SHP77 treated with DMSO at 0.1 percent for 48 hours (cell line): ENCODE results near the gene TLE1.

Experiments
- DNase-seq: peaks from one replicate; lab custom pipeline; 2025; lab: John Stamatoyannopoulos, UW

Gene TLE1

DNA sequence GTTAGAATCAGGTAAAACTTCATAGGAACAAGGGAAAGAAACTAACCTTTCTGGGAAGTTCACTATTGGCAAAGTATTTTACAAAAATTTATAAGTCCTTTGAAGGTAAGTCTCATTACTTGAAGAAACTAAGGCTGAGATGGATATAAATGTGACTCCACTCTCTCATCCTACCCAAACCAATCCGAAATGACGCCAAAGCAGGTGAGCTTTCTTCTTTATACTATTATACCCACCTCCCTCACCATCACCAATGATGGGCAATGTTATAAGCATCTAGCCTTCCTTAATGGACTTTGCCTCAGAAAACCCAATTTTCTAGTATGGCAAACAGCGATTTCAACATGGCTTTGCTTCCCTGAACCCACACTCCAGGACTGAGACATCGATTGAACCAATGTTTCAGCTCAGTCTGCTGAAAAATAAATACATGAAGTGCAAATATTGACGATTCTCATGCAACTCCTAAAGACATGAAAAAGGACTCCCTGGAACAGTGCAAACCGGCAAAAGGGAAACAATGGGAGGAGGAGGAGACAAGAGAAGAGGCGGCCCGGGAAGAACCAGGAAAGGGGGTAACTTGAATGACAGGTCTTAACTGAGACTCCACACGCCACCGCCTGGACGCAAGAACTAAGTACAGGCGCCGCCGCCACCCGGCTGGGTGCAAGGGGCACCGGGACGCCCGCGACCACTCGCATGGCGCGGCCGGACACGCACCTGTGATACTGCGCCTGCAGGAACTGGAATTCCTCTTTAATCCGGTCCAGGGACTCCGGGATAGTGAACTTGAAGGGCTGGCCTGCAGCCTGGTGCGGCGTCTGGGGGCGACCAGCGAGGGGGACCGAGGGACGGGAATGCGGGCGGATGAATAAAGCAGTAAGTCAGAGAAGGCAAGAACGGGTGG is 2.5 kb downstream of the TLE1 start:
- peak; percentile 11 for DNase-seq

DNA sequence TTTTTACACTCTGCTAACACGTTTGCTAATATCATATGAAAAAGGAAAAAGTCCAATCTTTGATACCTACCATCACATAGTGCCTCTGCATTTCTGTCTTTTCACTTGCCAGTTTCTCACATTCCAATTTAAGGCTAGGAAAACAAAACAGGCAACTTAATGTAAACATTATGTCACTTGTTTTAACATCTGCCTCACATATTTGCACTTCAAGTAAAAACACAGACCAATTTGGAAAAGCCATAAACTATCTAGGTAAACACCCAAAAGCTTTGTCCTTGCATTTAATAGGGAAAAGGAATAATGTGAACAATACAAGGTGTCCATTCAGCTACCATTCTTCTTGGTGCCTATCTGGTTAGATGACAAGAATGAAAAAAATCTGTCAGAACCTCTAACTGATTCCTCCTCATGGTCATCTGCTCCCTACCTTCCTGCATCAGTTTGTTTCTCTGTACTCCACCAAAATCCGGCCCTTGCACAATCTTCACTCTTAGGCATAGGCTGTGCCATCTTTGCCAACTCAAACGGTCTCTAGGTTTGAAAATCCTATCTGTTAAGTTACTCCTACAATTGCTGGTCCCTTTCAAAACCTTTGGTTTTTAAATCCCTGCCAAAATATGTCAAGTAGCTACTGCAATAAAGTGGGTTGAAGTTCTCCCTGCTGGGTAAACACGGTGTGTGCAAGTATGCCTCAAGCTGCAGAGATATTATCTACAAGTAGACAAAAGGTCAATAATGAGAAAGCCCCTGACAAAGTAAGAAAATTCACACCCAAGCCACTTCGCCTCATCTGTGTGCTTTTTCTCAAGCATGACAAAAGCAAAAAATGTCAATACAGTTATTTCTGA is 3.4 kb downstream of the TLE1 start:
- DNase-seq: peak; percentile 4

DNA sequence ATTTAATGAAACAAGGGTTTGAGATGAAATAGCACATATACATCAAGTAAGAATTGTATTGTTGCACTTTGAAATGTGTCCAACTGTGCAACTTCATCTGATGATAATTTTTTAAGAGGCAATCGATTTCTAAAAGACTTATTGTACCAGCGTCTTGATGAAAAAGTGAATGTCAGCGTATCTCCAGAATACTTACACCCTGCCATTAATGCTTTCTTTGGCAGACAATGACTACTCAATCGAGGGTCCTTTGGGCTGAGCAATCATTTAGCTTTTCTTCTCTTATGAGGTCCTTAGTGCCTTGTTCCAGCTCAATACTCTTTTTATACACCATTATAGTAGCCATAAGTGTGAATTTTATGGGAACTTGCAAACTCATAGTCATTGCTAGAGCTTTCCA is 4.7 kb downstream of the TLE1 start:
- DNase-seq: no peak

DNA sequence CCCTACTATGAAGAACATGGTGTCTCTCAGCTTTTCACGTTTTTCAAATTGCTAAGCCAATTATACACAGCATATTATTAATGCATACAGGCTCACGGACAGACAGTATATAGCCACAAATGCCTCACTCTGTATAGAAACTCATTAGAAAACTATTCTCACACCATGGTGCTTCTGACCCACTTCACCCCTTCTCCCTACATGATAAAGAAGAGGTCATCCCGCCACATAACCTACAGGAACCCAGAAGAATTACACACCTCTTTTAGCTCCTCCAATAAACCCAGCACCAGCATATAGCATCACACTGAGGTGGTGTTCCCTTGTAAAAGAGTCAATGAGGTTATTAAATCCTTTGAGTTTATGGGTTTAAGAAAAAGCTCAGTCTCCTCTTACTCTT is 5.6 kb downstream of the TLE1 start:
- DNase-seq: no peak

DNA sequence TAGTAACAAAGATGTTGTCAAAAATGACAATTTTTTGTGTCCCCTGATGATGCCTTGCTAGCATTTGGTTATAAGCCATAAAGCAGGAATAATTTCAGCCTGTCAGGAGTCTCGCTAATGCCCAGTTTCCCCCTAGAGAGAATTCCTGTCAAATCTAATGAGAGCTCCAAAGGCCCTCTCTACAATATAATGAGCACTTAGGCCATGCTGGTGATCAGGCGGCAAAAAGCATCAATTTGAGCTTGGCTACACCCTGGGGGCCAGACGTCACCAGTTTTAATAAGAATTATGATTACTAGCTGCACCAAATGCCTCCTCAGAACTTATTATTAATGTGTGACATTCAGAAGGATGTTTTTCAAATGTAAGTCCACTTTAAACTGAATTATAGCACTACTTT is 6.1 kb downstream of the TLE1 start:
- no peak for DNase-seq

DNA sequence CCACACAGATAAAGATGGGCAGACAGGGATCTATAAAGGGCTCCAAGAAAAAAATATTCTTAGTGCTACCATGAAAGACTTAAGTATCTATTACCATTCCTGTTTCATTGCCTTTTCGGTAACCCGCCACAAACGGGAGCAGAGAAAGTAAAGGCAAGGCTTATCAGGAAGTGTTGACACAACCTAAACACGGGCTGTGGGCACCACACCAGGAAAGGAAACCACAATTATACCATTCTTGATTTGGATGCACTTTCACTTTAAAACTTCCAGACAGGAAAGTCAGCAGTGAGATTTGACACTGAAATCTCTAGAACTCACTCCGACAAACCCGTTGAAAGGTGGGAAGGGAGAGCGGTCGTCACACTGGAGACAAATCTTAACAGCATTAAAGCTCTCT is 6.5 kb downstream of the TLE1 start:
- no peak for DNase-seq

DNA sequence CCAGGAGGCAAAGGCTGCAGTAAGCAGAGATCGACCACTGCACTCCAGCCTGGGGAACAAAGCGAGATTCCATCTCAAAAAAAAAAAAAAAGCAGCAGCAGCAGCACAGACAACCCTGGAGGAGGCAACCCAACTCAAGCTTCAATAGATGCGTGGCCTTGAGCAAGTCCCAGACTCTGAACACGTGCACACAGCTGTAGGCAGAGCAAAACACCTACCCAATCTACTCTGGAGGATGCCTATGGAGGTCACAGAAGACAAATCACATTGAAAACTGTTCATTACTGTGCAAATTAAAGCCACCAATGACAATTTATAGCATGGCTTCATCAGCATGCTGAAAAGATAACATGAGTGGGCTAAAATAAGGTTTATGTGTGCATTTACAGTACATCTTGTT is 7.2 kb downstream of the TLE1 start:
- DNase-seq: no peak

DNA sequence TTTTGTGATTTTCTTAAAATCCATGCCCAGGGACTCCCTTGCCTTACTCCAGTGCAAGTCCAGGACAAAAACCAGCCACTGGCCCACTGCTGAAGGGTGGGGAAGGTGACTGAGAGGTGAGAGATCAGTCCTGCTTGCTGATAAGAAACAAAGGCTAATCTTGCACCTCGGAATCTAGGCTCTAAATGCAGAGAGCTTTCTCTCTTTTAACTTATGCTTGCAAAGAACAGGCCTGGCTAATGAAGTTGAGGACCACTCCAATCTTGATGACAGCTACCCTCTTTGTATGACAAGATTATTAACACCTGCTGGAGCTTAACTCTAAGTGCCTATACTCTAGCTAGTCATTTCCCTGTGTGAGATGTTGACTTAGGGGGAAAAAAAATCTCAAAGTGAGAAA is 8.8 kb downstream of the TLE1 start:
- no peak for DNase-seq

DNA sequence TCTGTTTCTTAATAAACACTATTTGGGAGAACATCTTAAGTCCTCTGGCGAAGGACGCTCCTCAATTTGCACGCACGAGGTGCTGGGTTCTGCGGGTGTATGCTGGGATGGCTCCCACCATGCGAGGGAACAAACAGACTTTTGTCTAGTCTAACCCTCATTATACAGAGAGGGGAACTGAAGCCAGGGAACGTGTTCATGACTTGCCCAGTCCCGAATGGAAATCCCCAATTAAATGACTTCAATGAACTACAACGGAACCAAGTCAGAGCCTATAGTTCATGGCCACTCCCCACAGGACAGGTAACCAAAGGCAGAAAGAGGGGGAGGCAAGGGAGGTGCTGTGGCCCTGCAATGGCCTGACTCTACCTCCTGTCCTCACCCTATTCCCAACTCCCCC is 9.3 kb downstream of the TLE1 start:
- DNase-seq: no peak

DNA sequence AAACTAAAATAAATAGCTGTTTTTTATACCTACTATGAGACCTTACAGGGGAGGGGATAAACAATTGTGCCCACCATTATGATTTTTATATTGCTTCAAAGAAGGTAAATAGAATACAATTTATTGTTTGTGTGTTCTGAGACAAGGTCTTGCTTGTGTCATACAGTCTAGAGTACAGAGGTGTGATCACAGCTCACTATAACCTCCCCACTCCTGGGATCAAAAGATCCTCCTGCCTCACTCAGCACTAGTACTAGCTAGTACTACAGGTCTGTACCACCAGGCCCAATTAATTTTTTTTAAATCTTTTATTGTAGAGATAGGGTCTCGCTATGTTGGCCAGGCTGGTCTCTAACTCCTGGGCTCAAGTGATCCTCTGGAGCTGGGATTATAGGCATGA is 11.3 kb downstream of the TLE1 start:
- DNase-seq: no peak

DNA sequence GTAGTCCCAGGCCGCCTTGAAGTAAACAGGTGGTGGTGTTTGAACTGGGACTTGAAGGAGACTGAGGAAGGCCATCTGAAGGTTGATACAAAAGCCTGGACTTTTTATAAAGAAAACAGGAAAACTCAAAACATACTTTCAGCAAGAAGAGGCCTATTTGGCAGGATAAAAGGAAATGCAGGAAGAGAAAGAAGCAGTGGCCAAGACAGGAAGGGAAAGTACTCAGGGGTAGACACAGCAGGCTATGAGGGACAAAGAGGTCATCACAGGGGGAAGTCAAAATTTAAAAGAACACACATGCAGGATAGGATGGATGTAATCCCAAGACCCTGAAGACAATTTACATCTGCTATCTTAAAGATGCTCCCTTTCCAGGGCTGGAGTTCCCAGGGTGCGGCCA is 13.0 kb downstream of the TLE1 start:
- no peak for DNase-seq

DNA sequence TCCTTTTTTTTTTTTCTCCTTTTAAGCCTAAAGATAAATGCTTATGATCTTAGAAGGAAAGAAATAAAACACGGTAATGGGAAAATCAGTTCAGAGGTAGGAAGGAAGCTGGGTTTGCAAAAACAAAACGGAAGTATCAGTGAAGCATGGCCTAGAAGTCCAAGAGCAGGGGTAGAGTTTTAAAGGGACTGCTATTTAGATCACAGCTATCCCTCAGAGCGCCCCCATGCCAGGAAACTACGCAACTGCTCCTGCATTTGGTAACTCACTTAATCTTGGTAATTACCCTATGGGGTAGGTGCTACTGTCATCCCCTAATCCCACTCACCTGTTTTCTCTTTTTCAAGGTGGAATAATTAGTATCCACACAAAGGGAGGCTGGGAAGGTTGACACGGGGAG is 16.0 kb downstream of the TLE1 start:
- no peak for DNase-seq

DNA sequence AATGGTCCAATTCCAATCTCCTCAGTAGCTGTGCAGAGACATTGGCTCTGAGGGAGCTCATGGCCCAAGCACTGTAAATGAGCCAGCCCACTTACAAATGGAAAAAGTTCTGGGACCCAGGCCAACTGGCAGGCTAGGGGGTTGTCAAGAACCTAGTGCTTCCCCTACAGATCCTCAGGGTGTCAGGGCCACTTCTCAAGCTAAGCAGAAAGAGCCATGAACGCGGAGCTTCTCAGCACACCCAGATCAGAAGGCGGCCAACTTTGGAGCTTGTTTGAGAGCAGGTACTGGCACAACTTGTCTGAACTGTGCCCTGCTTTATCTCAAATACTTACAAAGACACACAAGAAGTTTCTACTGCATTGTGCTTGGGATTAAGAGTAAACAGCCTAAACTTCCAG is 17.5 kb downstream of the TLE1 start:
- DNase-seq: no peak

DNA sequence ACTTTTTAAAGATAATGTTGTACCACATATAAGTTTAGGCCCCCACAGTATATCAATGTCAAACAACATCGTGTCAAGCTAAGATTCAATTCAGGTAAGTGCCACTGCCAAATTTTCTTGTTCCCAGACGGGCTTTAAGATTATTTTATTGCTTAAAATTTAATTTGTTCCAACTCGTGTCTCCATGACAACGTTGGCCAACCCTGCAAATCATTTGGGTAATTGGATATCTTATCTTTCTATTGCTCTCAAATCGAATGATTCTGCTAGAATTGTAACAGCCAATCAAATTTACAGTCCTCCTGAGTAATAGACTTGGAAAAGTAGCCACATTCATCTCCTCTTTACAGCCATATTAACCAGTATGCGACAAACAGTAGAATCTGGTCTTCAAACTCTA is 19.5 kb downstream of the TLE1 start:
- no peak for DNase-seq

DNA sequence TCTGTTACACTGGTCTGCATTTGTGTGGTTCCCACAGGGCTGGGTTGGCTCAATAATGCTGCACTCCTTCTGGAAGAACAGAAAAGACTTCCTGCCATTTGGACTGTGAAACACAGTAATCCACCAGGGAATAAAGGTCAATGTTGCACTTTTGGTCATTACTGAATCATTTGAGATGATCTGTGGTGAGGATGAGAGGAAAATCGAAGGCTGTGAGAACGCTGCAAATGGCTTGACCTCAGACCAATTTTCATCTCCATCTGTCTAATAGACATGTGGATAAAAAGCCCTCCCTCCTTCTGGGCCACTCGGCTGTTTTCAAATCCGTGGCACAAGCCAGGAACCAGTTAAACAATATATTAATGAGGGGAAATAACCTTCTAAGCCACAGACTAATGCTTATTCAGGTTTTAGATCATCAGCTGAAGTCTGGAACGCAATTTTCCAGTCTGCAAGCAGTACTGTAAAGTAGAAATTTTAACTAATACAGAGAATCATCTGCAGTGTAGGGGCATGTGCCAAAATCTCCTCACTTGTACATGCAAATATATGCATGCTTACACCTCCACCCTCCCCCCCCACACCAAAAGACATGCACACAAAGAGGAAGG is 20.2 kb downstream of the TLE1 start:
- no peak for DNase-seq

DNA sequence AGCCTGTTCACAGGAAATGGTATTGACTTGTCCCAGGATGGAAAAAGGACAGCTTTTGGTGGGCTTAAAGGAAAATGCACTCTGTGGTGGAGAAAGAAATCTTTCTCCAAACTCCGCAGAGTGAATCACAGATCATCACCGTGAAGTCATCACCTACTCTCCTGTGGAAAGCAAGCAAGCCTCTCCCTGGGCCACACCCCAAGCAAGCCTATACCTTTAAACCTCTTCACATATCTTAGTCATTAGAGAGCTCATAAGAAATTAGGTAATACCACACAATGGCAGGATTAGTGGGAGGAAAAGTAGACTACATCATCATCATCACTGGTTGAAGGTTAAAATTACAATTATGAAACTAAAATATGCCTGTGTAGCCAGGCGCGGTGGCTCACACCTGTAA is 23.2 kb downstream of the TLE1 start:
- DNase-seq: no peak

DNA sequence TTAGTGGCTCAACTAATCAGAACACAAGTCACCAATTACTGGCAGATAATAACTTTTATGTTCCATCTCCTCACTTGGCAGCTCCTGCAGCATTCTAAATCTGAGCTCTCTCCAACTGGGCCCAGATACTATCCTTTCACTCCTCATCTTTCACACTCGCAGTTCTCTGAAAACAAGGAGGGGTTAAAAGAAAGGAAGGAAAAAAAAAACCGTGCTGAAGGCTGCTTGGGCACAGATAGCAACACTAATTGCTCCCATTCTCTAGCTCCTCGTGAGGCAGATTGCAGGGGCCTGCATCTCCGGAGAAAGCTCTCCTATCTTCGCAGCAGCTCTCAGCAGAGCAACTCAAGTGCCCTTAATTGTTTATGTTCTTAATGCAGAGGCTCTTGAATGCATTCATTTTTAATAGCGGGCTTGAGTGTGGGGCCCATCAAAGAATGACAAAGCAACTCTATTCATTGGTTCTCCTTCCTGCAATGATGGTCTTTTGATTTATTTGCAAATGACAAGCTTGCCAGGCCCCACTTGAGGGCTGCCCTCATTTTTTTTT is 23.9 kb downstream of the TLE1 start:
- no peak for DNase-seq

DNA sequence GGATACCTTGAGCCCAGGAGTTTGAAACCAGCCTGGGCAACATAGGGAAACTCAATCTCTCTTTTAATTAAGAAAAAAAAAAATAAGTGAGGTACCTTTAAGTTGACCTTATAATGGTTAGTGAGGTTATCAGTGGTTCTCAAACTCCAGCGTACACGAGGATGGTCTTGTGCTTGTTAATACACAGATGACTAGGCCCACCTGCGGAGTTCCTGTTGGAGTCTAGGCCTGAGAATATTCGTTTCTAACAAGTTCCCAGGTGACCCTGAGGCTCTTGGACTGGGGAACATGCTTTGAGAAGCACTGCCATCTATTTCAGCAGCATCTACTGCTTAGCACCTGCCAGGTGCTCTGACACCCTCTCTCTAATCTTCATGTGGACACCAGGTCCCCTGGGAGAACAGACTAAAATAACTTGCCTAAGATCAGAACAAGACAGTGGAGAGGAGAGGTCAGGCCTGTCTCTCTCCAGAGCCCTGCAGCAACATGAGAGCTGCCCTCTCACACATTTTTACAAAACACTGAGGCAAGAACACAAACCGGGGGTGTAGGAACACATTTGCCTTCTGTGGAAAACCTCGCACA is 24.6 kb downstream of the TLE1 start:
- DNase-seq: no peak

DNA sequence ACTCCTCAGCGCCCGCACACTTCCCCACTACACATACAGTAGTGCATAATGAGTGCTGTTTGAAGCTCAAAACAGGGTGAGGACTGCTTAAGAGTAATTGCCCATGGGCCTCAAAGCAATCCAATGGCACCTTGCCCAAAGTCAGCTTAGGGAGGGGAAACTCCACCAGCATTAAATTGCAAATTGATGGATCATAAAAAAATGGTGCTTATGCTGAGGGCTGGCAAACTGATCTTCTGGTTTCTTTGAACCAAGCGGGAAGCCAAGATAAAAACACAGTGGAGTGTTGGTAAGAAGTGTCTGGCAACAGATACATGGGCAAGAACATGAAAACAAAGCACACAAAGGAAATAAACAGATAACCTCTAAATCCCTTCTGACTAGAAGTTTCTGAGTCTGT is 28.0 kb downstream of the TLE1 start:
- DNase-seq: no peak

DNA sequence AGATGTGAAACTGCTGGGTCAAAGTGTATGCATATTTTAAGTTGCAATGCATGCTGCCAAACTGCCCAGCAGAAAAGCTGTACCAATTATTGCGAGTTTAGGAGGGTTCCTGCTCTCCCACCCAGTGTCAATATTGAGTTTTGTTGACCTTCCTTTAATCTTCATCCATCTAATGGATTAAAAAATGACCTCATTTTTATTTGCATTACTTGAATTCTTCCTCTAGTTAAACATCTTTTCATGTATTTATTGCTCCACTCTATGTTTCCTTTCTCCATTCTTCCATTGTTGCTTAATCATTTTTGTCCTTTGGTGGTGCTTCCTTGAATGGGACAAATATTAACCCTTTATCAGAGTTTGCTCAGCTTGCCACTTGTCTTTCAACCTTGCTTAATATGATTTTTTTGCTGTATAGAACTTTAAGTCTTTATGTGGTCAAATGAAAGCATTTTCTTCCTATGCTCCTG is 32.4 kb downstream of the TLE1 start:
- no peak for DNase-seq

DNA sequence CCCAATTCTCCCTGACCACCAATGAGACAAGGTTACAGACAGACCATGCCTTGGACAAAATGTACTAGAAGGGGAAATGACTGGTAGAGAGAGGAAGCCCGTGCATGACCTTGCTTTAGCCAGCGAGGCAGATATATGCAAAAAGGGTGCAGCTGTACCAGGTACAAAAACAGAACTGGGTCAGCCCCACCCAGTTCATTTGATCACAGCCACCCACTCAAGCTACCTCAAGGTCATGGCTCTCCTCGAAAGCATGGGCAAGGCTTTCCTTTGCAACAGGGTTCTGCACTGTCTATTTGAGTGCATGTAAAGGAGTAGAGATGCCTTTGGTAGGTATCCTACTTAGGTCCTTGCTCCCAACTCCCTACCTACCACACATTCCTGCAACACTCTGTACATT is 33.3 kb downstream of the TLE1 start:
- DNase-seq: no peak

DNA sequence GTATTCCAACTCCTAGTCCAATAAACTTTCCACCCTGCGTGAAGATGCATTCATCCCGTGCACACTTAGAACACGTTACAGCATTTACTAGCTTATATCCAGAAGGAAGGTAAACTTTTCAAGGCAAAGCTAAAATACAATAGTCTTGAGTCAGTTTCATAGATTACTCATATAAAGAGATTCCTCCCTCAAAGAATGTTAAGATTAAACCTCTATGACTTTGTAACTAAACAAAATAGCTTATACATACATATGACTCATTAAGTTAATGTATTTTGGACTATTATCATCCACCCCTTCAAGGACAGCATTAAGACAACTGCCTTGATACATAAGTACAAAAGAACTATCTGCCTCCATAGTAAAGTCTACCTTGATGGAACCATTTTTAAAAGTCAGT is 36.1 kb downstream of the TLE1 start:
- DNase-seq: no peak
